GM12878 (cell line): ENCODE measurements around the gene LRP8. TPM values are rescaled to one million over a fixed set of nuclear protein-coding genes. Genes with fewer than 3 reads are reported as not detected.

Experiments
- BCL3 ChIP-seq: IDR thresholded peaks from 2 replicates; pipeline ENCODE4 v1.6.1; 2011; ENCODE audit warnings: borderline replicate concordance, low read depth, mild to moderate bottlenecking, moderate library complexity, low read length; ENCODE audit not compliant: insufficient read depth, poor library complexity, severe bottlenecking
- CUX1 ChIP-seq: IDR thresholded peaks from 2 replicates; pipeline ENCODE4 v1.6.1; 2012; ENCODE audit warnings: improper control_type of control experiment, low read depth, low read length; ENCODE audit not compliant: insufficient replicate concordance
- EED ChIP-seq: sonication (generic); IDR thresholded peaks from 2 replicates; pipeline ENCODE4 v1.6.1; 2016; ENCODE audit warnings: antibody characterized with exemption, low read depth
- ELK1 ChIP-seq: IDR thresholded peaks from 2 replicates; pipeline ENCODE4 v1.6.1; 2012; ENCODE audit warnings: low read depth, low read length, improper control_type of control experiment
- JUNB ChIP-seq: IDR thresholded peaks from 2 replicates; pipeline ENCODE4 v1.6.1; 2016; ENCODE audit warnings: antibody characterized with exemption, mild to moderate bottlenecking
- PKNOX1 ChIP-seq: fragments of 450-650 bp; IDR thresholded peaks from 2 replicates; pipeline ENCODE4 v1.6.1; 2016; ENCODE audit warnings: mild to moderate bottlenecking
- ZBTB11 ChIP-seq: fragments of 450-650 bp; formaldehyde crosslinking; IDR thresholded peaks from 2 replicates; pipeline ENCODE4 v1.5.0; 2022; ENCODE audit warnings: mild to moderate bottlenecking, missing genetic modification characterization
- polyA plus RNA-seq, 11 experiments: library from polyadenylated mRNA; depleted of rRNA in 4 of 11; unstranded in 6 of 11; stranded (reverse) in 5 of 11; fragments of >200 nt; fragmentation: Nextera tagmentation in 4 of 11; fragmentation: Illumina TruSeq in 1 of 11; extraction: Ambion mirVana in 4 of 11; extraction: Trizol in 1 of 11; gene quantifications; 1 replicate in 1 of 11; 2 replicates in 10 of 11; pipeline versions ENCODE4 v1.2.1 to v1.2.3, GENCODE V29; 2011 to 2016; ENCODE audit warnings: inconsistent platforms in 2 of 11, missing spikeins in 2 of 11, low read depth in 1 of 11
- total RNA-seq, 4 experiments: library from RNA; depleted of rRNA in 3 of 4; stranded (reverse); fragments of >200 nt in 3 of 4; fragmentation: Illumina TruSeq in 1 of 4; extraction: Trizol in 1 of 4; gene quantifications; 2 replicates each; pipeline versions ENCODE4 v1.2.1 to v1.2.3, GENCODE V29; 2013 to 2021

The LRP8 gene
- total and polyA plus RNA-seq, 10 of the 15 experiments (the other 5 are each of a cell fraction or from before 2014, with no cell fraction given) = 2.8 to 40.5 (median 22.3) TPM

GRCh38 chr1:53285969-53286760, 41.7 kb downstream of the LRP8 start (continued):
- TF ChIP-seq ELK1 (no peak), EED (no peak), ZBTB11 (no peak), CUX1 (no peak), PKNOX1 (peak; percentile 93), JUNB (no peak), BCL3 (no peak)
